Kidney glomerular epithelial cell (primary cell): ENCODE results near the gene TM4SF18.
"Not testable (repeated sequence)": the region's sequence is repeated elsewhere in the genome, so short reads cannot be mapped to it uniquely, and the experiment has no call there.

Experiments used
- DNase-seq: peaks from one replicate; lab custom pipeline; 2025; lab: John Stamatoyannopoulos, UW

Gene TM4SF18

GRCh38 chr3:149333176-149333859, at the start of gene TM4SF18:
TSS of gene TM4SF18 (minus strand) at chr3:149333636. CDS start at chr3:149333382, 254 bp downstream.
- no peak for DNase-seq

GRCh38 chr3:149382518-149382917, 49.1 kb upstream of the TM4SF18 start:
- no peak for DNase-seq

GRCh38 chr3:149382101-149382467, 48.6 kb upstream of the TM4SF18 start:
- DNase-seq = peak; percentile 76

- no peak for DNase-seq
These were observed 48.0 kb upstream of the TM4SF18 start for GRCh38 chr3:149381173-149382100.

- not testable (repeated sequence) for DNase-seq
These were observed 46.8 kb upstream of the TM4SF18 start for GRCh38 chr3:149380220-149380619.

GRCh38 chr3:149378478-149379309, 45.3 kb upstream of the TM4SF18 start:
- DNase-seq = no peak

- DNase-seq = peak; percentile 96
These were observed 44.2 kb upstream of the TM4SF18 start, which contains the start of gene TM4SF1 for GRCh38 chr3:149377408-149378364. TSS of gene TM4SF1 (minus strand) at chr3:149377649. CDS start at chr3:149377547, 102 bp downstream.

- peak; percentile 69 for DNase-seq
These were observed 43.4 kb upstream of the TM4SF18 start for GRCh38 chr3:149376718-149377407.

GRCh38 chr3:149375501-149376196, 42.2 kb upstream of the TM4SF18 start:
- DNase-seq = peak; percentile 57

- DNase-seq = no peak
These were observed 41.5 kb upstream of the TM4SF18 start for GRCh38 chr3:149374793-149375500.

- DNase-seq = no peak
These were observed 41.0 kb upstream of the TM4SF18 start for GRCh38 chr3:149374391-149374790.

GRCh38 chr3:149373235-149374125, 40.0 kb upstream of the TM4SF18 start:
- no peak for DNase-seq

GRCh38 chr3:149371723-149372114, 38.3 kb upstream of the TM4SF18 start:
- DNase-seq = peak; percentile 28

GRCh38 chr3:149371001-149371722, 37.7 kb upstream of the TM4SF18 start:
- no peak for DNase-seq

- DNase-seq = no peak
These were observed 36.8 kb upstream of the TM4SF18 start for GRCh38 chr3:149369991-149370866.
